ENCODE results near the gene HSP90AB1. TPM values are rescaled to one million over a fixed set of nuclear protein-coding genes. Genes with fewer than 3 reads are reported as not detected.

The HSP90AB1 gene
- total and polyA plus RNA-seq, 9 of the 15 experiments (the other 6 are each of a cell fraction or from before 2014, with no cell fraction given), result 1,780 to 3,358 (median 2,262) TPM

DNA sequence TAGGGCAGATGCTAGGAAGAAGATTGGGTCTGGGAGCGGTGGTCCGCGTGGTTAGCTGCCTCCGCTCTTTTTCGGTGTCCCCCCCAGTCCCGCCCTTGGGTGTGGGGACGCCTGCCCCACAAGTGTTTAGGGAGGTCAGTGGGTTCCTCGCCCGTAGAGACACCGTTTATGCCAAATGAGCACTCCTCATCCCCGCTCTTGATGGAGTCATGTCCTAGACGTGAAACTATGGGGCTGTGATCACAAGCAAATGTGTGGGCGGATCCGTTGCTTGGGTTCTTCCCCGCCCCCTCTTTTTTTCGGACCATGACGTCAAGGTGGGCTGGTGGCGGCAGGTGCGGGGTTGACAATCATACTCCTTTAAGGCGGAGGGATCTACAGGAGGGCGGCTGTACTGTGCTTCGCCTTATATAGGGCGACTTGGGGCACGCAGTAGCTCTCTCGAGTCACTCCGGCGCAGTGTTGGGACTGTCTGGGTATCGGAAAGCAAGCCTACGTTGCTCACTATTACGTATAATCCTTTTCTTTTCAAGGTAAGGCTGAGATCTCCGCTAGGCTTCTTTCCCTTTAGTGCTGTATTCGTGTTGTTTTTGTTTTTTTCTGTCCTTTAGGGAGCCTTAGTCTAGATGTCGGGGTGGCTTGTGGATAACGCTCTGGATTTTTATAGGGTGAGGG is at the start of gene HSP90AB1 (continued):
- TF ChIP-seq TEAD1 (CRISPR knock-in tag; IDR thresholded peaks at IDR 0.05), result peak in 1 of 2 experiments; percentile 68; a peak in 1 of 4 replicates
- no peak for TF ChIP-seq MYC (IDR thresholded peaks at IDR 0.05; ENCODE audit: low read depth, low read length)
- no peak for TF ChIP-seq MYC (CRISPR knock-in tag; IDR thresholded peaks at IDR 0.05; ENCODE audit: borderline replicate concordance, low read depth)
- TF ChIP-seq, protein P1, sequence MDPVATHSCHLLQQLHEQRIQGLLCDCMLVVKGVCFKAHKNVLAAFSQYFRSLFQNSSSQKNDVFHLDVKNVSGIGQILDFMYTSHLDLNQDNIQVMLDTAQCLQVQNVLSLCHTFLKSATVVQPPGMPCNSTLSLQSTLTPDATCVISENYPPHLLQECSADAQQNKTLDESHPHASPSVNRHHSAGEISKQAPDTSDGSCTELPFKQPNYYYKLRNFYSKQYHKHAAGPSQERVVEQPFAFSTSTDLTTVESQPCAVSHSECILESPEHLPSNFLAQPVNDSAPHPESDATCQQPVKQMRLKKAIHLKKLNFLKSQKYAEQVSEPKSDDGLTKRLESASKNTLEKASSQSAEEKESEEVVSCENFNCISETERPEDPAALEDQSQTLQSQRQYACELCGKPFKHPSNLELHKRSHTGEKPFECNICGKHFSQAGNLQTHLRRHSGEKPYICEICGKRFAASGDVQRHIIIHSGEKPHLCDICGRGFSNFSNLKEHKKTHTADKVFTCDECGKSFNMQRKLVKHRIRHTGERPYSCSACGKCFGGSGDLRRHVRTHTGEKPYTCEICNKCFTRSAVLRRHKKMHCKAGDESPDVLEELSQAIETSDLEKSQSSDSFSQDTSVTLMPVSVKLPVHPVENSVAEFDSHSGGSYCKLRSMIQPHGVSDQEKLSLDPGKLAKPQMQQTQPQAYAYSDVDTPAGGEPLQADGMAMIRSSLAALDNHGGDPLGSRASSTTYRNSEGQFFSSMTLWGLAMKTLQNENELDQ (CRISPR knock-in tag; IDR thresholded peaks at IDR 0.05; ENCODE audit: borderline replicate concordance), result peak; percentile 89; the same call in 1 of the 2 replicates
- TF ChIP-seq, protein P2, sequence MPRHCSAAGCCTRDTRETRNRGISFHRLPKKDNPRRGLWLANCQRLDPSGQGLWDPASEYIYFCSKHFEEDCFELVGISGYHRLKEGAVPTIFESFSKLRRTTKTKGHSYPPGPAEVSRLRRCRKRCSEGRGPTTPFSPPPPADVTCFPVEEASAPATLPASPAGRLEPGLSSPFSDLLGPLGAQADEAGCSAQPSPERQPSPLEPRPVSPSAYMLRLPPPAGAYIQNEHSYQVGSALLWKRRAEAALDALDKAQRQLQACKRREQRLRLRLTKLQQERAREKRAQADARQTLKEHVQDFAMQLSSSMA (CRISPR knock-in tag; IDR thresholded peaks at IDR 0.05), result peak; percentile 85
- TF ChIP-seq THRA (IDR thresholded peaks at IDR 0.05), result no peak
- TF ChIP-seq BRCA1 (IDR thresholded peaks at IDR 0.05), result no peak
- 0 out of 2 replicates have a peak, but pooled peaks have one; percentile 60 for TF ChIP-seq BRCA1 (CRISPR knock-in tag; IDR thresholded peaks at IDR 0.05)
- TF ChIP-seq ZNF444 (CRISPR knock-in tag; IDR thresholded peaks at IDR 0.05), result no peak
- peak; percentile 100 for TF ChIP-seq POLR2B (IDR thresholded peaks at IDR 0.05; ENCODE audit: low read depth, partially characterized antibody)
- TF ChIP-seq CHD2 (IDR thresholded peaks at IDR 0.05; ENCODE audit: low read depth, low read length), result peak; percentile 92
- TF ChIP-seq, protein P3, sequence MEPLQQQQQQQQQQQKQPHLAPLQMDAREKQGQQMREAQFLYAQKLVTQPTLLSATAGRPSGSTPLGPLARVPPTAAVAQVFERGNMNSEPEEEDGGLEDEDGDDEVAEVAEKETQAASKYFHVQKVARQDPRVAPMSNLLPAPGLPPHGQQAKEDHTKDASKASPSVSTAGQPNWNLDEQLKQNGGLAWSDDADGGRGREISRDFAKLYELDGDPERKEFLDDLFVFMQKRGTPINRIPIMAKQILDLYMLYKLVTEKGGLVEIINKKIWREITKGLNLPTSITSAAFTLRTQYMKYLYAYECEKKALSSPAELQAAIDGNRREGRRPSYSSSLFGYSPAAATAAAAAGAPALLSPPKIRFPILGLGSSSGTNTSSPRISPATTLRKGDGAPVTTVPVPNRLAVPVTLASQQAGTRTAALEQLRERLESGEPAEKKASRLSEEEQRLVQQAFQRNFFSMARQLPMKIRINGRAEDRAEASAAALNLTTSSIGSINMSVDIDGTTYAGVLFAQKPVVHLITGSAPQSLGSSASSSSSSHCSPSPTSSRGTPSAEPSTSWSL (CRISPR knock-in tag; IDR thresholded peaks at IDR 0.05; ENCODE audit: borderline replicate concordance), result no peak
- no peak for TF ChIP-seq ILF3 (IDR thresholded peaks at IDR 0.05; ENCODE audit: borderline replicate concordance)
- TF ChIP-seq, protein P4, sequence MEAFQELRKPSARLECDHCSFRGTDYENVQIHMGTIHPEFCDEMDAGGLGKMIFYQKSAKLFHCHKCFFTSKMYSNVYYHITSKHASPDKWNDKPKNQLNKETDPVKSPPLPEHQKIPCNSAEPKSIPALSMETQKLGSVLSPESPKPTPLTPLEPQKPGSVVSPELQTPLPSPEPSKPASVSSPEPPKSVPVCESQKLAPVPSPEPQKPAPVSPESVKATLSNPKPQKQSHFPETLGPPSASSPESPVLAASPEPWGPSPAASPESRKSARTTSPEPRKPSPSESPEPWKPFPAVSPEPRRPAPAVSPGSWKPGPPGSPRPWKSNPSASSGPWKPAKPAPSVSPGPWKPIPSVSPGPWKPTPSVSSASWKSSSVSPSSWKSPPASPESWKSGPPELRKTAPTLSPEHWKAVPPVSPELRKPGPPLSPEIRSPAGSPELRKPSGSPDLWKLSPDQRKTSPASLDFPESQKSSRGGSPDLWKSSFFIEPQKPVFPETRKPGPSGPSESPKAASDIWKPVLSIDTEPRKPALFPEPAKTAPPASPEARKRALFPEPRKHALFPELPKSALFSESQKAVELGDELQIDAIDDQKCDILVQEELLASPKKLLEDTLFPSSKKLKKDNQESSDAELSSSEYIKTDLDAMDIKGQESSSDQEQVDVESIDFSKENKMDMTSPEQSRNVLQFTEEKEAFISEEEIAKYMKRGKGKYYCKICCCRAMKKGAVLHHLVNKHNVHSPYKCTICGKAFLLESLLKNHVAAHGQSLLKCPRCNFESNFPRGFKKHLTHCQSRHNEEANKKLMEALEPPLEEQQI (IDR thresholded peaks at IDR 0.05), result peak; percentile 53
- no peak for TF ChIP-seq IFI16 (CRISPR knock-in tag; IDR thresholded peaks at IDR 0.05)
- TF ChIP-seq NRF1 (conservative IDR thresholded peaks at IDR 0.05 in 1 of 2, IDR thresholded peaks at IDR 0.05 in 1 of 2), result peak in 1 of 2 experiments; percentile 8; a peak in 2 of 4 replicates
- TF ChIP-seq, protein P5, sequence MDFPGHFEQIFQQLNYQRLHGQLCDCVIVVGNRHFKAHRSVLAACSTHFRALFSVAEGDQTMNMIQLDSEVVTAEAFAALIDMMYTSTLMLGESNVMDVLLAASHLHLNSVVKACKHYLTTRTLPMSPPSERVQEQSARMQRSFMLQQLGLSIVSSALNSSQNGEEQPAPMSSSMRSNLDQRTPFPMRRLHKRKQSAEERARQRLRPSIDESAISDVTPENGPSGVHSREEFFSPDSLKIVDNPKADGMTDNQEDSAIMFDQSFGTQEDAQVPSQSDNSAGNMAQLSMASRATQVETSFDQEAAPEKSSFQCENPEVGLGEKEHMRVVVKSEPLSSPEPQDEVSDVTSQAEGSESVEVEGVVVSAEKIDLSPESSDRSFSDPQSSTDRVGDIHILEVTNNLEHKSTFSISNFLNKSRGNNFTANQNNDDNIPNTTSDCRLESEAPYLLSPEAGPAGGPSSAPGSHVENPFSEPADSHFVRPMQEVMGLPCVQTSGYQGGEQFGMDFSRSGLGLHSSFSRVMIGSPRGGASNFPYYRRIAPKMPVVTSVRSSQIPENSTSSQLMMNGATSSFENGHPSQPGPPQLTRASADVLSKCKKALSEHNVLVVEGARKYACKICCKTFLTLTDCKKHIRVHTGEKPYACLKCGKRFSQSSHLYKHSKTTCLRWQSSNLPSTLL (IDR thresholded peaks at IDR 0.05), result peak; percentile 79

All from K562 (cell line).